Hepatocyte (in vitro differentiated cells): ENCODE results near the gene HOXD11. TPM values are rescaled to one million over a fixed set of nuclear protein-coding genes. Genes with fewer than 3 reads are reported as not detected.

Experiments
- DNase-seq: peaks from one replicate; pipeline ENCODE4 v3.0.0-alpha.2; 2016; ENCODE audit warnings: low spot score
- H2AFZ ChIP-seq: fragments of 200-600 bp; sonication (generic); 2 replicates; pipeline ENCODE4 v1.6.0; 2016; ENCODE audit warnings: antibody characterized with exemption, mild to moderate bottlenecking
- H3K27ac ChIP-seq: fragments of 200-600 bp; sonication (generic); 2 replicates; pipeline ENCODE4 v1.5.1; 2016; ENCODE audit warnings: mild to moderate bottlenecking
- H3K27me3 ChIP-seq: fragments of 200-600 bp; sonication (generic); 2 replicates; pipeline ENCODE4 v1.6.1; 2016
- H3K36me3 ChIP-seq: fragments of 200-600 bp; sonication (generic); replicated peaks from 2 replicates; pipeline ENCODE4 v1.5.1; 2016; ENCODE audit warnings: low read depth; ENCODE audit not compliant: insufficient read depth
- H3K4me1 ChIP-seq: fragments of 200-600 bp; sonication (generic); 2 replicates; pipeline ENCODE4 v1.5.1; 2016; ENCODE audit warnings: mild to moderate bottlenecking, moderate library complexity; ENCODE audit not compliant: insufficient read depth
- H3K4me2 ChIP-seq: fragments of 200-600 bp; sonication (generic); 2 replicates; pipeline ENCODE4 v1.6.0; 2016
- H3K4me3 ChIP-seq: fragments of 200-600 bp; sonication (generic); 2 replicates; pipeline ENCODE4 v1.5.1; 2016; ENCODE audit warnings: mild to moderate bottlenecking
- H3K79me2 ChIP-seq: fragments of 200-600 bp; sonication (generic); 2 replicates; pipeline ENCODE4 v1.6.0; 2017; ENCODE audit warnings: mild to moderate bottlenecking
- H3K9me2 ChIP-seq: fragments of 200-600 bp; sonication (generic); replicated peaks from 2 replicates; pipeline ENCODE4 v1.6.0; 2017; ENCODE audit warnings: mild to moderate bottlenecking; ENCODE audit not compliant: insufficient read depth
- H3K9me3 ChIP-seq: fragments of 200-600 bp; sonication (generic); 2 replicates; pipeline ENCODE4 v1.5.1; 2016; ENCODE audit warnings: low read depth, mild to moderate bottlenecking
- H4K20me1 ChIP-seq: fragments of 200-600 bp; sonication (generic); 2 replicates; pipeline ENCODE4 v1.6.0; 2016; ENCODE audit warnings: mild to moderate bottlenecking; ENCODE audit not compliant: insufficient read depth, poor library complexity, severe bottlenecking
- CTCF ChIP-seq: fragments of 200-600 bp; sonication (generic); IDR thresholded peaks from 2 replicates; pipeline ENCODE4 v1.5.1; 2016; ENCODE audit warnings: antibody characterized with exemption, mild to moderate bottlenecking; ENCODE audit not compliant: poor library complexity
- EZH2 ChIP-seq: fragments of 200-600 bp; sonication (generic); IDR thresholded peaks from 2 replicates; pipeline ENCODE4 v1.6.1; 2016; ENCODE audit warnings: antibody characterized with exemption, mild to moderate bottlenecking, borderline replicate concordance
- EZH2phosphoT487 ChIP-seq: fragments of 200-600 bp; sonication (generic); IDR thresholded peaks from one replicate; pipeline ENCODE4 v1.6.1; 2018; ENCODE audit warnings: antibody characterized with exemption, mild to moderate bottlenecking, low read depth, moderate library complexity; ENCODE audit not compliant: unreplicated experiment, severe bottlenecking
- WGBS: methylation state at CpG from one replicate; pipeline ENCODE4 v1.1.6; 2016; ENCODE audit warnings: low lambda C conversion rate; ENCODE audit errors: missing lambda C conversion rate; 5-methylcytosine and 5-hydroxymethylcytosine counted together
- polyA plus RNA-seq: library from polyadenylated mRNA; unstranded; fragments of >200 nt; fragmentation: Nextera tagmentation; extraction: Ambion mirVana; gene quantifications from 2 replicates; pipeline ENCODE4 v1.2.1, GENCODE V29; 2016
- total RNA-seq: library from RNA; depleted of rRNA; stranded (reverse); fragments of >200 nt; gene quantifications from 2 replicates; pipeline ENCODE4 v1.2.3, GENCODE V29; 2014

The HOXD11 gene
- total and polyA plus RNA-seq, 2 experiments from 2014 or later, result 6.3 to 9.9 TPM

GRCh38 chr2:176114120-176114929, 7.2 kb downstream of the HOXD11 start:
- Histone ChIP-seq H3K79me2 (peaks cover 66% of the 10 kb centered on the region), H3K9me3 (peaks cover 3% of the 10 kb centered on the region), H3K27me3 (peaks cover 99% of the 10 kb centered on the region), H2AFZ (no peak overlapping the region), H3K4me1 (no peaks in the 10 kb centered on the region), H3K36me3 (no peaks in the 10 kb centered on the region), H3K4me2 (peak overlapping the region; percentile 73), H3K9me2 (no peaks in the 10 kb centered on the region), H3K4me3 (no peak overlapping the region), H4K20me1 (peaks cover 71% of the 10 kb centered on the region), H3K27ac (no peak overlapping the region)
- TF ChIP-seq CTCF (no peak), EZH2phosphoT487 (no peak), EZH2 (no peak)
- no peak for DNase-seq
- 36% methylated on average over 26 of the region's 26 CpGs for whole genome bisulfite sequencing

- no peak overlapping the region for H3K4me3 ChIP-seq
- H3K9me2 ChIP-seq, result no peaks in the 10 kb centered on the region
- no peak for DNase-seq
- H3K27me3 ChIP-seq, result peaks cover 99% of the 10 kb centered on the region
- H3K9me3 ChIP-seq, result peaks cover 3% of the 10 kb centered on the region
- no peak overlapping the region for H3K27ac ChIP-seq
- peaks cover 59% of the 10 kb centered on the region for H3K79me2 ChIP-seq
- no peak overlapping the region for H2AFZ ChIP-seq
- TF ChIP-seq EZH2phosphoT487 (peak; percentile 79), CTCF (no peak), EZH2 (peak; percentile 51)
- H4K20me1 ChIP-seq, result peaks cover 67% of the 10 kb centered on the region
- H3K4me2 ChIP-seq, result peak overlapping the region; percentile 73
- H3K4me1 ChIP-seq, result no peaks in the 10 kb centered on the region
- 59% methylated on average over 16 of the region's 16 CpGs for WGBS
- no peaks in the 10 kb centered on the region for H3K36me3 ChIP-seq
These were observed 8.0 kb downstream of the HOXD11 start for GRCh38 chr2:176114930-176115625.

GRCh38 chr2:176115883-176116813, 9.1 kb downstream of the HOXD11 start, which contains the start of gene HOXD10:
HOXD10 (plus strand) TSS chr2:176116778; CDS start chr2:176116834, 56 bp downstream.
- Histone ChIP-seq H3K4me1 (no peaks in the 10 kb centered on the region), H3K79me2 (peaks cover 55% of the 10 kb centered on the region), H3K4me3 (no peak within 1 kb of the TSS), H4K20me1 (peaks cover 78% of the 10 kb centered on the region), H3K27ac (no peak within 1 kb of the TSS), H3K9me2 (no peaks in the 10 kb centered on the region), H3K36me3 (no peaks in the 10 kb centered on the region), H2AFZ (no peak within 1 kb of the TSS), H3K9me3 (peaks cover 3% of the 10 kb centered on the region), H3K4me2 (peak within 1 kb of the TSS; percentile 60), H3K27me3 (peaks cover 99% of the 10 kb centered on the region)
- DNase-seq, result no peak
- TF ChIP-seq CTCF (no peak), EZH2 (peak; percentile 22)
- 27% methylated on average over 64 of the region's 66 CpGs for WGBS
